GM12892 (cell line): ENCODE results near the gene KLLN.

ENCODE experiments used
- POLR2A ChIP-seq: IDR thresholded peaks from 2 replicates; pipeline ENCODE4 v1.6.1; 2011; ENCODE audit warnings: low read depth, low read length, control low read depth
- POLR2AphosphoS5 ChIP-seq: IDR thresholded peaks from 2 replicates; pipeline ENCODE4 v1.6.1; 2011; ENCODE audit warnings: low read depth, low read length, control low read depth
- TAF1 ChIP-seq: IDR thresholded peaks from 2 replicates; pipeline ENCODE4 v1.6.1; 2011; ENCODE audit warnings: low read depth, mild to moderate bottlenecking, control low read depth, low read length, borderline replicate concordance

GRCh38 chr10:87861953-87862678, 1.2 kb downstream of the KLLN start:
- TF ChIP-seq POLR2A (peak; percentile 86), POLR2AphosphoS5 (peak; percentile 95), TAF1 (peak; percentile 92)
